Measurements from ENCODE around the gene CXCL5. TPM values are rescaled to one million over a fixed set of nuclear protein-coding genes. Genes with fewer than 3 reads are reported as not detected.

The CXCL5 gene
- total RNA-seq (2022; extraction: Qiagen RNA extraction; ENCODE audit: low read depth), result 28.2 to 55.2 TPM (median 49.5 TPM) in 5 replicates

DNA sequence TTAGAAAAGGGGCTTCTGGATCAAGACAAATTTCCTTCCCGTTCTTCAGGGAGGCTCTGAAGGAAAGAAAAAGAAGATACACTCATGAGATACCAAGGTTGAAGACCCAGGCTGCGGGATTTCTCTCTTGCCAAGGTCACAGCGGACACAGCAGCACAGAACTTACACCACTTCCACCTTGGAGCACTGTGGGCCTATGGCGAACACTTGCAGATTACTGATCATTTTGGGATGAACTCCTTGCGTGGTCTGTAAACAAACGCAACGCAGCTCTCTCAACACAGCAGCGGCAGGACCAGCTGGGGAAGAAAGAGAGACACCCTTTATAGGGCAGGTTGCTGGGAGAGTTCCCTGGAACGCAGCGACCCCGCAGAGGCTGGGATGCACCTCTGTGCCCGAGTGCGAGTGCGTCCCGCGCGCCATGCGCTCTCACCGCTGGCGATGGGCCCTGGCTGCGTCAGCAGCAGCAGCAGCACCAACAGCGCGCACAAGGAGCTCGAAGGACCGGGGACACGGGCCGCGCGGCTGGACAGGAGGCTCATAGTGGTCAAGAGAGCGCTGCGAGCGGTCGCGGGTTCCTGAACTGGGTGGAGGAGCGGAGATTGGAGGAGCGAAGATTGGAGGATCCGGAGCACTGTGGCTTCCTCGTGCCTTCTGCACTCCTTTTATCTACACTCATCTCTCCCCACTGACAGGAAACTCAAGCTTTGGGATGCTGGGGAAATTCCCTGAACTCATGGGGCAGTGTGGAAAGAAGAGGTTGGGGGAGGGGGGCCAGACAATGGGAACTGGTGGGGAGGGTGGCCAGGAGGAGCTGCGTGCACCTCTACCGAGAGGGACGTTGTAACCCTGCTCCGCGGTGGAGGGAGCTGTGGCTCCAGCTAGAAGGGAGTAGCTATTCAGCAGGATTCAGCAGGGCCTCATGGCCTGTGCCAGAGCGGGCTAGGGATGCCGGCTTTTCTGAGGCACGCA, at the start of gene CXCL5:
CXCL5 (minus strand) TSS at position 638 of the 972 bp plus-strand sequence; CDS start at position 542, 96 bp downstream.

DNA sequence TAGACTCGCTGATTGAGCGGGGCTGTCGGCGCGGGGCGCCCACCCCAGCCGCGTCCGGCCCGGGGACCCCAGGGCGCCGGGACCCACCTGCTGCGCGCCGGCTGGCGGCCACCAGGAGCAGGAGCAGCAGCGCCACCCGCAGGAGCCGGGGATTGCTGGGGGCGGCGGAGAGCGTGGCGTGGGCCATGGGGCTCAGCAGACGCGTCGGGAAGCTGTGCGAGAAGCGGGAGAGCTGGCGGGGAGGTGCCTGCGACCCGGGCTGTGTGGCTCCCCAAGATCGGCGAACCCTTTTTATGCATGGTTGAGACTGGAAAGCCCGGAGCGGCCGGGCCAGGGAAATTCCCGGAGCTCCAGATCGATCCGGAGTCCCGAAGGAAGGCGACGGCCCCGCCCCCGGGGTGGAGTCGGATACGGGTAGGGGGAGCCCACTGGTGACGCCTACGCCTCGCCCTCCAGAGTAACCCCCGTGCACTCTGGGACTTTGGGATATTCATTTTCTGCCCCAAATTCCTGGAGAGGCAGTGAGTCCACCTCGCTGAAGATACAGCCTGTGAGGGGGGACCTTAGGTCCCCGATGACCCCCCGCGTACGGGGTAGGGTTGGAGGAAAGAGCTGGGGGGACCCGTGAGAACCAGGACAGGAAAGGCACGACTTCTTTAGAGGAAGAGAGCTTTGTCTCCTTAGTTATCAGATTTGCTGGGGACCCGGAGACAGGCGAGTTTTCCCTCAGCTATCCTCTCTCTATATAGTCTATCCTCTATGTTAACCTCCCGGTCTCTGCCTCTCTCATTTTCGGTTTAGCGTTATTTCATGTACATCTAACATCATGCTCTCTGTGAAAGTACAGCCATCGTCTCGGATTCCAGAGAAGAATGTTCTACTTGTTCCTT, 40.2 kb upstream of the CXCL5 start, which contains the start of gene CXCL3:
CXCL3 (minus strand) TSS at position 265 of the 890 bp plus-strand sequence; CDS start at position 187, 78 bp downstream.

DNA sequence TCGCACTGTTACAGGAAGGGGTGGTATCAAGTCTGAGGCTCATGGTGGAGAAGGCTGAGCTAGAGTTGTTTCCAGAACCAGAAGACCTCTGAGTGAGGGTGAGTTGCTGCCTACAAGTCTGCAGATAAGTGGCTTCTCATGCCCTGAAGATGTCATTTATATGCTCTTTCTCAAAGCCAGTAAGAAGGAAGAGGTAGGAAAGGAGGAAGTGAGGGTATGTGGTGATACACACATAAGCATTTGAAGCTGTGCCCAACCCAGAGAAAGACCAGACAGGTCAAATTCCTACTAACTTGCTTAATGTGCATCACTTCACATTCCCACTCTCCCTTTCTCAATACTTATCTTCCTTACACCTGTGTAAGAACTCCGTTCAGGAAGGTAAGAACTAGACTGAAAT, 10.4 kb downstream of the CXCL5 start, which contains the start of gene PPBP:
PPBP (minus strand) TSS at position 130 of the 400 bp plus-strand sequence; CDS start at position 43, 87 bp downstream.

Other genes with a start within 250 kb of the CXCL5 start
- not detected in 5 replicates for gene CXCL6, start 162.0 kb downstream of the CXCL5 start, total RNA-seq (2022; extraction: Qiagen RNA extraction; ENCODE audit: low read depth)
- not detected in 5 replicates for gene PF4V1, start 145.4 kb downstream of the CXCL5 start, total RNA-seq (2022; extraction: Qiagen RNA extraction; ENCODE audit: low read depth)
- 10.8 to 15.6 TPM (median 11.7 TPM) in 5 replicates for gene CXCL1, start 129.3 kb downstream of the CXCL5 start, total RNA-seq (2022; extraction: Qiagen RNA extraction; ENCODE audit: low read depth)
- 0.39 to 1.3 TPM (median 0.55 TPM) in 5 replicates for gene PF4, start 16.6 kb downstream of the CXCL5 start, total RNA-seq (2022; extraction: Qiagen RNA extraction; ENCODE audit: low read depth)
- 0.20 to 0.21 TPM in 2 of 5 replicates, not detected in the others for gene PPBP, start 10.5 kb downstream of the CXCL5 start, total RNA-seq (2022; extraction: Qiagen RNA extraction; ENCODE audit: low read depth)
- 5.6 to 7.7 TPM (median 6.2 TPM) in 5 replicates for gene CXCL3, start 40.0 kb upstream of the CXCL5 start, total RNA-seq (2022; extraction: Qiagen RNA extraction; ENCODE audit: low read depth)
- 14.9 to 21.5 TPM (median 16.6 TPM) in 5 replicates for gene CXCL2, start 100.5 kb upstream of the CXCL5 start, total RNA-seq (2022; extraction: Qiagen RNA extraction; ENCODE audit: low read depth)
- gene MTHFD2L, start 159.4 kb upstream of the CXCL5 start, total RNA-seq (2022; extraction: Qiagen RNA extraction; ENCODE audit: low read depth), result 6.5 to 10.6 TPM (median 9.3 TPM) in 5 replicates